GM19035 (cell line): ENCODE measurements around the gene YWHAQ.
"Not testable (repeated sequence)": the region's sequence is repeated elsewhere in the genome, so short reads cannot be mapped to it uniquely, and the experiment has no call there.

Experiments used
- ATAC-seq: cut with Tn5 transposase; IDR thresholded peaks from one replicate; pipeline ENCODE4 v1.9.1; 2021; ENCODE audit not compliant: unreplicated experiment

Gene YWHAQ

GRCh38 chr2:9554921-9555296, 75.9 kb downstream of the YWHAQ start:
- ATAC-seq = no peak

- no peak for ATAC-seq
Observed at GRCh38 chr2:9552219-9553178, 78.3 kb downstream of the YWHAQ start.

- not testable (repeated sequence) for ATAC-seq
Observed at GRCh38 chr2:9550859-9551391, 79.9 kb downstream of the YWHAQ start.

GRCh38 chr2:9549420-9549819, 81.4 kb downstream of the YWHAQ start:
- no peak for ATAC-seq

GRCh38 chr2:9548506-9548905, 82.3 kb downstream of the YWHAQ start:
- peak; percentile 60 for ATAC-seq

- no peak for ATAC-seq
Observed at GRCh38 chr2:9547262-9547991, 83.4 kb downstream of the YWHAQ start.

GRCh38 chr2:9545502-9545901, 85.3 kb downstream of the YWHAQ start:
- ATAC-seq = no peak

GRCh38 chr2:9543557-9543956, 87.2 kb downstream of the YWHAQ start:
- no peak for ATAC-seq

GRCh38 chr2:9539531-9539930, 91.3 kb downstream of the YWHAQ start:
- ATAC-seq = no peak

GRCh38 chr2:9538000-9538507, 92.7 kb downstream of the YWHAQ start:
- ATAC-seq = no peak

GRCh38 chr2:9536504-9536903, 94.3 kb downstream of the YWHAQ start:
- no peak for ATAC-seq

GRCh38 chr2:9535177-9535576, 95.6 kb downstream of the YWHAQ start:
- ATAC-seq = no peak
